B cell (primary cell): ENCODE results near the gene SLC16A2. TPM values are rescaled to one million over a fixed set of nuclear protein-coding genes. Genes with fewer than 3 reads are reported as not detected.

Experiments used
- ATAC-seq: fragments of 200-7000 bp; cut with Tn5 transposase; one replicate; pipeline ENCODE4 v1.10.0; 2021; ENCODE audit warnings: low read depth, mild to moderate bottlenecking, moderate number of reproducible peaks, moderate library complexity
- CTCF ChIA-PET: fragments of 350-600 bp; sonication (Branson Sonifier 250); formaldehyde crosslinking; loops from one replicate; lab custom pipeline; 2021; ENCODE audit warnings: antibody characterized with exemption, inconsistent platforms; lab: Charles Lee
- POLR2A ChIA-PET: fragments of 350-600 bp; sonication (Branson Sonifier 250); formaldehyde crosslinking; loops from one replicate; lab custom pipeline; 2021; ENCODE audit warnings: antibody characterized with exemption; lab: Charles Lee
- DNase-seq: peaks from one replicate; pipeline ENCODE4 v3.0.0; 2013
- H2AFZ ChIP-seq: 2 replicates; pipeline ENCODE4 v1.6.1; 2012; ENCODE audit warnings: mild to moderate bottlenecking, low read depth, low read length; ENCODE audit not compliant: insufficient read depth, poor library complexity, severe bottlenecking
- H3K27ac ChIP-seq, 2 donors: 1 replicate in 1 of 2; 2 replicates in 1 of 2; pipeline ENCODE4 v1.5.1; 2012 to 2013; ENCODE audit warnings: low read length in 2 of 2, mild to moderate bottlenecking in 2 of 2, moderate library complexity in 1 of 2
- H3K27me3 ChIP-seq, 4 experiments: fragments of 200-600 bp in 1 of 4; sonication (generic) in 1 of 4; replicated peaks in 1 of 4; 1 replicate in 2 of 4; 2 replicates in 2 of 4; pipeline versions ENCODE4 v1.6.1 to v1.7.0; 2013 to 2016; ENCODE audit warnings: low read length in 3 of 4, mild to moderate bottlenecking in 2 of 4, mixed read lengths in 1 of 4, moderate library complexity in 1 of 4; ENCODE audit not compliant: insufficient read depth in 4 of 4, control insufficient read depth in 3 of 4; ENCODE audit errors: control extremely low read depth in 1 of 4
- H3K36me3 ChIP-seq, 2 experiments: replicated peaks in 1 of 2; 1 replicate in 1 of 2; 2 replicates in 1 of 2; pipeline versions ENCODE4 v1.6.1 to v1.7.1; 2013; ENCODE audit warnings: low read length in 1 of 2; ENCODE audit not compliant: insufficient read depth in 2 of 2, control insufficient read depth in 1 of 2; ENCODE audit errors: control extremely low read depth in 1 of 2, extremely low read depth in 1 of 2
- H3K4me1 ChIP-seq, 2 donors: fragments of 200-600 bp in 1 of 2; sonication (generic) in 1 of 2; 1 replicate in 1 of 2; 2 replicates in 1 of 2; pipeline versions ENCODE4 v1.5.1 to v1.6.1; 2013 to 2017; ENCODE audit warnings: low read length in 2 of 2; ENCODE audit not compliant: control insufficient read depth in 2 of 2, insufficient read depth in 2 of 2
- H3K4me2 ChIP-seq: replicated peaks from 2 replicates; pipeline ENCODE3; 2012; ENCODE audit warnings: mild to moderate bottlenecking, low read depth, low read length; ENCODE audit not compliant: poor library complexity, severe bottlenecking
- H3K4me3 ChIP-seq, 5 experiments: fragments of 200-600 bp in 1 of 5; sonication (generic) in 1 of 5; 1 replicate in 3 of 5; 2 replicates in 2 of 5; pipeline versions ENCODE4 v1.5.1 to v1.7.0; 2011 to 2016; ENCODE audit warnings: low read length in 4 of 5, mild to moderate bottlenecking in 4 of 5, low read depth in 2 of 5, control low read depth in 1 of 5, moderate library complexity in 1 of 5; ENCODE audit not compliant: insufficient read depth in 1 of 5; ENCODE audit errors: control extremely low read depth in 1 of 5, extremely low read depth in 1 of 5
- H3K79me2 ChIP-seq: fragments of 200-600 bp; sonication (generic); one replicate; pipeline ENCODE4 v1.6.0; 2016; ENCODE audit warnings: low read length; ENCODE audit not compliant: control insufficient read depth, insufficient read depth
- H3K9ac ChIP-seq: fragments of 200-600 bp; sonication (generic); 2 replicates; pipeline ENCODE4 v1.6.1; 2017; ENCODE audit warnings: mild to moderate bottlenecking, low read length, moderate library complexity
- H3K9me3 ChIP-seq, 3 donors: one replicate each; pipeline versions ENCODE4 v1.6.1 to v1.7.1; 2013; ENCODE audit warnings: low read length in 2 of 3; ENCODE audit not compliant: control insufficient read depth in 2 of 3, insufficient read depth in 1 of 3; ENCODE audit errors: control extremely low read depth in 1 of 3
- H4K20me1 ChIP-seq: 2 replicates; pipeline ENCODE4 v1.6.0; 2012; ENCODE audit warnings: mild to moderate bottlenecking, low read length; ENCODE audit not compliant: insufficient read depth, control insufficient read depth, poor library complexity, severe bottlenecking
- H3K27ac Mint-ChIP-seq: one replicate; pipeline ENCODE4 v1.8.0; 2021; ENCODE audit warnings: mixed read lengths
- H3K27me3 Mint-ChIP-seq: one replicate; pipeline ENCODE4 v1.8.0; 2021; ENCODE audit warnings: mixed read lengths
- H3K4me1 Mint-ChIP-seq: one replicate; pipeline ENCODE4 v1.8.0; 2021; ENCODE audit warnings: mixed read lengths
- H3K4me3 Mint-ChIP-seq: one replicate; pipeline ENCODE4 v1.8.0; 2021; ENCODE audit warnings: mixed read lengths
- H3K9me3 Mint-ChIP-seq: one replicate; pipeline ENCODE4 v1.8.0; 2022; ENCODE audit warnings: mixed read lengths; ENCODE audit not compliant: insufficient read depth
- EZH2 ChIP-seq: IDR thresholded peaks from 2 replicates; pipeline ENCODE4 v1.6.1; 2012; ENCODE audit warnings: borderline replicate concordance, low read depth, mild to moderate bottlenecking, moderate library complexity, low read length; ENCODE audit not compliant: insufficient read depth, poor library complexity, severe bottlenecking
- WGBS: methylation state at CpG from one replicate; pipeline ENCODE4 v1.1.5; 2013; ENCODE audit warnings: missing lambda C conversion rate; ENCODE audit not compliant: insufficient coverage; 5-methylcytosine and 5-hydroxymethylcytosine counted together
- intact Hi-C: fragments of 100-400 bp; cut with micrococcal nuclease; formaldehyde crosslinking; loops from one replicate; pipeline ENCODE4 v1.10.0; 2022
- polyA plus RNA-seq: library from polyadenylated mRNA; depleted of rRNA; stranded (reverse); fragments of >200 nt; gene quantifications from 2 replicates; pipeline ENCODE4 v1.2.3, GENCODE V29; 2012
- total RNA-seq, 2 donors: library from RNA; stranded (reverse); fragments of 120-200 nt in 1 of 2; gene quantifications; 1 replicate in 1 of 2; 2 replicates in 1 of 2; pipeline versions ENCODE4 v1.2.3 to v1.2.4, GENCODE V29; 2013 to 2022
- TF ChIP-seq, protein P1 (sequence below): fragments of 200-600 bp; IDR thresholded peaks from one replicate; pipeline ENCODE4 v1.8.0; 2022; ENCODE audit warnings: antibody characterized with exemption, mild to moderate bottlenecking

Gene SLC16A2
- total and polyA plus RNA-seq, 2 donors (not counting 1 experiment from before 2014, with no cell fraction given) = not detected

DNA sequence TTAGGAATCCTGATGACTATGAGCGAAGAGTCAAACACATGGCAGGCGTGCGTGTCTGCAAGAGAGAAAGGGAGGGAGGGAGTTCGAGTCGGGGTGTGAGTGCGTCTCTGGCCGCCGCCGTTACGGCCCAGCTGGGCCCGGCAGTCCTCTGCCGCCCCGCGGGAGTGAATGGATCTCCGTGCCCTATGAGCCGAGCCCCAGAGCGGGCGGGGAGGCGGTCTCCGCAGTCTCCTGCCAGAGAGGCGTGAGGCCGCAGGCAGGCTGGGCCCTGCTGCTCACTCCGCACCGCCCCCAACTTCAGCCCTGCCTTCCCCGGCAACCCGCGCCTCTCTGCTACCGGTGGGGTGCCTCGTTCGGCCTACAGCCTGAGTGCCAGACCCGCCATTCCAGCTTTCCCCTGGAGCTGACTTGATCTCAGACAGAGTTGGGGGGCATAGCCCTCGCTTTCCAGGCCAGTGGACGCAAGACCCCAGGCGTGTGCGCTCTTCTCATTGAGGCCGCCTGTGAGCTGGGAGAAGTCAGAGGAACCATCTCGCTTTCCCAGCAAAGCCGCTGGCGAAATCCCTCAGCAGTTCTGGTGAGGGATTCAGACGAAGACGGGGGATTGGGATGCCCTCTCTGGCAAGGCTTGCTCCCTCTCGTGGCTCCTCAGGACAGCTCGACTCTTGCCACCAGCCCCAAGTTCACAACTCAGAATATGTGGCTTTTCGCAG lies 1.4 kb downstream of the SLC16A2 start:
- H3K9ac ChIP-seq = peak overlapping the region; percentile 63
- DNase-seq (peak; percentile 14), ATAC-seq (peak; percentile 34)
- TF ChIP-seq, protein P1, sequence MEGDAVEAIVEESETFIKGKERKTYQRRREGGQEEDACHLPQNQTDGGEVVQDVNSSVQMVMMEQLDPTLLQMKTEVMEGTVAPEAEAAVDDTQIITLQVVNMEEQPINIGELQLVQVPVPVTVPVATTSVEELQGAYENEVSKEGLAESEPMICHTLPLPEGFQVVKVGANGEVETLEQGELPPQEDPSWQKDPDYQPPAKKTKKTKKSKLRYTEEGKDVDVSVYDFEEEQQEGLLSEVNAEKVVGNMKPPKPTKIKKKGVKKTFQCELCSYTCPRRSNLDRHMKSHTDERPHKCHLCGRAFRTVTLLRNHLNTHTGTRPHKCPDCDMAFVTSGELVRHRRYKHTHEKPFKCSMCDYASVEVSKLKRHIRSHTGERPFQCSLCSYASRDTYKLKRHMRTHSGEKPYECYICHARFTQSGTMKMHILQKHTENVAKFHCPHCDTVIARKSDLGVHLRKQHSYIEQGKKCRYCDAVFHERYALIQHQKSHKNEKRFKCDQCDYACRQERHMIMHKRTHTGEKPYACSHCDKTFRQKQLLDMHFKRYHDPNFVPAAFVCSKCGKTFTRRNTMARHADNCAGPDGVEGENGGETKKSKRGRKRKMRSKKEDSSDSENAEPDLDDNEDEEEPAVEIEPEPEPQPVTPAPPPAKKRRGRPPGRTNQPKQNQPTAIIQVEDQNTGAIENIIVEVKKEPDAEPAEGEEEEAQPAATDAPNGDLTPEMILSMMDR = no peak
- no peak for TF ChIP-seq EZH2
- H3K4me2 ChIP-seq = peak overlapping the region; percentile 82
- peak overlapping the region; percentile 78 for H3K4me3 Mint-ChIP-seq
- H3K9me3 Mint-ChIP-seq = no peaks in the 10 kb centered on the region
- ChIA-PET POLR2A (no interaction called here), CTCF (no interaction called here)
- WGBS = 11% methylated on average over 29 of the region's 44 CpGs
- no peaks in the 10 kb centered on the region for H3K9me3 ChIP-seq
- peaks cover 21% of the 10 kb centered on the region for H3K4me1 Mint-ChIP-seq
- peaks cover 22% of the 10 kb centered on the region for H3K27me3 Mint-ChIP-seq
- no peaks in the 10 kb centered on the region for H3K79me2 ChIP-seq
- peaks cover 14 to 24% of the 10 kb centered on the region in 2 donors for H3K4me1 ChIP-seq
- peaks cover 0 to 37% (median 4%) of the 10 kb centered on the region in 4 experiments for H3K27me3 ChIP-seq
- H3K4me3 ChIP-seq = peak overlapping the region in 3 of 5 experiments; percentile 35 to 65 (median 47)
- H3K27ac Mint-ChIP-seq = no peak overlapping the region
- H2AFZ ChIP-seq = peak overlapping the region; percentile 42
- no peaks in the 10 kb centered on the region for H3K36me3 ChIP-seq
- intact Hi-C loops = no loop called here
- H3K27ac ChIP-seq = no peak overlapping the region
- H4K20me1 ChIP-seq = no peaks in the 10 kb centered on the region

DNA sequence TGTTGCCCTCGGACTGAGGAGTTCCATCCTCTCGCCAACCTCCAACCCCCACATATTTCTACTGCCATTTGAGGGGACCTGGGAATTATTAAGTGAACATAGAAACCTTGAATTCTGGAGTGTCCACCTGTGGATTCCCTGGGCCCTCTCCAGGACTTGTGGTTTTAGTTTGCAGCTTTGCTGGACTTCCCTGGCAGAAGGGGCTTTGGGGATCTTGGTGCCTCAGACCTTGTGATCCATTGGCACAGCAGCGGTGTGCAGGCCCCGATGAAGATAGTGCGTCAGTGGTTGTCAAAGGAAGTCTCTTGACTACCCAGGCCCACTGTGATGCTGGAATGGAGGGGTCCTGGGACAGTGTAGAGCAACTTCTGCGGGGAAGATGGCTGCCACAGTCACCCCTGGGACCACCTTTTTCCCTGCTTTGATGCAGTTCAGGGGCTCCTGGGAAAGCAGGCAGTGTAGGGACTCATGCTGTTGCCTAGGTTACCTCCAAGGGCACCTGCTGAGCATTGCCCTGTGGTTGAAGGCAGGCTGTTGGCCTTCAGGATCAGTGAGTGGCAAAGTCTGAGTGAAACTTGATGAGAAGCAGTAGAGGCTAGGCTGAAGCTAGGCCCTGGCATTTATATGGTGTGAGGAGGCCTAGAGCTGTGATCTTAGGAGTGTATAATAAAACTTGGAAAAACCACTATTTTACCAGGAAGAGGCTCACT lies 2.2 kb downstream of the SLC16A2 start:
- no peaks in the 10 kb centered on the region for H4K20me1 ChIP-seq
- 90% methylated on average over 3 of the region's 6 CpGs for WGBS
- H3K4me1 Mint-ChIP-seq = peaks cover 21% of the 10 kb centered on the region
- TF ChIP-seq EZH2 = no peak
- TF ChIP-seq, protein P1 = no peak
- CTCF ChIA-PET = no interaction called here
- no peaks in the 10 kb centered on the region for H3K9me3 Mint-ChIP-seq
- no peak overlapping the region for H3K9ac ChIP-seq
- H3K27ac ChIP-seq = no peak overlapping the region
- peaks cover 14 to 24% of the 10 kb centered on the region in 2 donors for H3K4me1 ChIP-seq
- H3K36me3 ChIP-seq = no peaks in the 10 kb centered on the region
- H3K27me3 Mint-ChIP-seq = peaks cover 21% of the 10 kb centered on the region
- no peak overlapping the region for H3K4me2 ChIP-seq
- H3K4me3 ChIP-seq = no peak overlapping the region
- intact Hi-C loops = no loop called here
- ATAC-seq = no peak
- no peak overlapping the region for H3K27ac Mint-ChIP-seq
- no peaks in the 10 kb centered on the region for H3K9me3 ChIP-seq
- peak; percentile 0 for DNase-seq
- POLR2A ChIA-PET = interaction anchor here (0.6 kb wide), 1 partner anchor 915 kb away, joined by 3 read pairs; no protein-coding TSS in a partner anchor
- peaks cover 0 to 35% (median 4%) of the 10 kb centered on the region in 4 experiments for H3K27me3 ChIP-seq
- H3K4me3 Mint-ChIP-seq = no peak overlapping the region
- H3K79me2 ChIP-seq = no peaks in the 10 kb centered on the region
- no peak overlapping the region for H2AFZ ChIP-seq
